ENCODE results near the gene TESMIN.

GRCh38 chr11:68658661-68659060 is 92.7 kb downstream of the TESMIN start:
- TF ChIP-seq CTCF (IDR thresholded peaks at IDR 0.05; ENCODE audit: low read length) (no peak), EZH2 (optimal IDR thresholded peaks at IDR 0.05; ENCODE audit: low read depth, low read length) (no peak), EZH2phosphoT487 (IDR thresholded peaks at IDR 0.05; ENCODE audit: low read length) (no peak)
